Pancreas (tissue), 10 donors: ENCODE measurements around the gene COL6A1. TPM values are rescaled to one million over a fixed set of nuclear protein-coding genes. Genes with fewer than 3 reads are reported as not detected.

ENCODE experiments used
- ATAC-seq, 4 donors: fragments of 200-7000 bp; cut with Tn5 transposase; one replicate each; pipeline versions ENCODE4 v1.8.0 to v1.9.1; 2020; ENCODE audit warnings: mild to moderate bottlenecking in 4 of 4, moderate library complexity in 4 of 4
- DNase-seq, 6 donors: peaks; one replicate each; pipeline ENCODE4 v3.0.0-alpha.2; 2020
- FAIRE-seq: peaks from 2 replicates; lab custom pipeline; 2012; peaks lifted over from hg19 to GRCh38; lab: Jason Lieb, UNC
- H3K27ac ChIP-seq, 4 donors: fragments of 200-600 bp; sonication (generic); 1 replicate in 3 of 4; 2 replicates in 1 of 4; pipeline versions ENCODE4 v1.5.0 to v1.8.0; 2020
- H3K27me3 ChIP-seq, 4 donors: fragments of 200-600 bp; one replicate each; pipeline ENCODE4 v1.8.0; 2021
- H3K36me3 ChIP-seq, 3 donors: fragments of 200-600 bp; sonication (generic) in 1 of 3; one replicate each; pipeline versions ENCODE4 v1.5.0 to v1.8.0; 2020 to 2021
- H3K4me1 ChIP-seq, 3 donors: fragments of 200-600 bp; one replicate each; pipeline ENCODE4 v1.8.0; 2021
- H3K4me3 ChIP-seq, 4 donors: fragments of 200-600 bp; sonication (generic) in 2 of 4; one replicate each; pipeline versions ENCODE4 v1.5.0 to v1.8.0; 2020 to 2021
- H3K9me3 ChIP-seq, 4 donors: fragments of 200-600 bp; one replicate each; pipeline ENCODE4 v1.8.0; 2021
- CTCF ChIP-seq, 4 donors: fragments of 200-600 bp; sonication (generic) in 3 of 4; IDR thresholded peaks; one replicate each; pipeline versions ENCODE4 v1.5.0 to v1.8.0; 2021; ENCODE audit warnings: antibody characterized with exemption in 4 of 4
- WGBS, 2 donors: extraction: QIAGEN DNeasy Blood & Tissue Kit; methylation state at CpG; one replicate each; pipeline ENCODE4 v1.1.7; 2013; 5-methylcytosine and 5-hydroxymethylcytosine counted together
- intact Hi-C, 3 donors: fragments of 100-400 bp; cut with DNase I; formaldehyde crosslinking; loops; one replicate each; pipeline versions ENCODE4 v1.11.1 to v1.14.2; 2022
- polyA plus RNA-seq, 2 donors: library from polyadenylated mRNA; stranded (reverse); fragments of 200-250 nt; gene quantifications; one replicate each; pipeline ENCODE4 v1.2.3, GENCODE V29; 2013
- total RNA-seq, 6 donors: library from RNA; stranded (reverse); fragmentation: NEBNext Ultra II Directional in 4 of 6; extraction: Animal tissue kit (Norgen Biotek cat#: 25700) in 4 of 6; gene quantifications; one replicate each; pipeline versions ENCODE4 v1.2.1 to v1.2.4, GENCODE V29; 2021 to 2023
- donor health status: healthy with polysubstance abuse.
- donor health status: DM: no; HTN: no; CAD: no; lungs with moderate emphysema.
- donor health status: DM: no; HTN: no; CAD: no.
- donor health status: control.
- donor health status: control.
- donor health status: Bipolar disorder and iron deficiency.
- donor health status: DM: yes; HTN: yes; CAD: no.
- donor health status: DM: no; HTN: no; CAD: no.
- donor health status: DM: no; HTN: no; CAD: no.
- donor health status: DM: yes; HTN: yes; CAD: no.

The COL6A1 gene
- total and polyA plus RNA-seq, 8 donors = 22.9 to 131 (median 61.2) TPM

- 92 to 93% methylated on average over 38 of the region's 38 CpGs for WGBS, 2 donors
- DNase-seq (peak in 4 of 6 donors; percentile 11 to 70 (median 36)), FAIRE-seq (no peak), ATAC-seq (no peak)
- no peak overlapping the region for H3K27ac ChIP-seq
- no peaks in the 10 kb centered on the region for H3K27me3 ChIP-seq
- no peak for TF ChIP-seq CTCF (IDR thresholded peaks at IDR 0.05)
- no peaks in the 10 kb centered on the region for H3K4me1 ChIP-seq
- intact Hi-C loops = no loop called here
- no peaks in the 10 kb centered on the region for H3K9me3 ChIP-seq
- no peak overlapping the region for H3K4me3 ChIP-seq
- no peaks in the 10 kb centered on the region for H3K36me3 ChIP-seq
Measured at GRCh38 chr21:45997495-45998275, 16.1 kb downstream of the COL6A1 start.

- Histone ChIP-seq H3K4me3 (no peak overlapping the region), H3K27me3 (no peaks in the 10 kb centered on the region), H3K4me1 (no peaks in the 10 kb centered on the region), H3K27ac (no peak overlapping the region), H3K36me3 (no peaks in the 10 kb centered on the region), H3K9me3 (no peaks in the 10 kb centered on the region)
- TF ChIP-seq CTCF (IDR thresholded peaks at IDR 0.05) = no peak
- intact Hi-C loops = no loop called here
- FAIRE-seq (no peak), DNase-seq (peak in 1 of 6 donors; percentile 43), ATAC-seq (no peak)
- 90 to 91% methylated on average over 22 of the region's 22 CpGs for WGBS, 2 donors
Measured at GRCh38 chr21:45998276-45998701, 16.7 kb downstream of the COL6A1 start.

GRCh38 chr21:45998871-45999580 is 17.5 kb downstream of the COL6A1 start:
- H3K36me3 ChIP-seq = no peaks in the 10 kb centered on the region

GRCh38 chr21:45999581-46000181 is 18.1 kb downstream of the COL6A1 start:
- no peaks in the 10 kb centered on the region for H3K36me3 ChIP-seq
- FAIRE-seq (no peak), DNase-seq (no peak), ATAC-seq (no peak)
- H3K9me3 ChIP-seq = no peaks in the 10 kb centered on the region
- H3K27me3 ChIP-seq = no peaks in the 10 kb centered on the region
- H3K27ac ChIP-seq = no peak overlapping the region
- TF ChIP-seq CTCF (IDR thresholded peaks at IDR 0.05) = no peak
- intact Hi-C loops = no loop called here
- no peaks in the 10 kb centered on the region for H3K4me1 ChIP-seq
- H3K4me3 ChIP-seq = no peak overlapping the region
- WGBS, 2 donors = 72 to 75% methylated on average over 20 to 21 of the region's 21 CpGs

More at GRCh38 chr21:45998871-45999580, 17.5 kb downstream of the COL6A1 start:
- intact Hi-C loops = no loop called here
- Histone ChIP-seq H3K27me3 (no peaks in the 10 kb centered on the region), H3K4me3 (no peak overlapping the region), H3K9me3 (no peaks in the 10 kb centered on the region), H3K4me1 (no peaks in the 10 kb centered on the region), H3K27ac (no peak overlapping the region)
- no peak for TF ChIP-seq CTCF (IDR thresholded peaks at IDR 0.05)
- no peak for ATAC-seq
- WGBS, 2 donors = 91 to 94% methylated on average over 33 of the region's 33 CpGs
- no peak for FAIRE-seq
- peak in 3 of 6 donors; percentile 12 to 68 (median 47) for DNase-seq
